ENCODE results near the gene NFXL1.
"Not testable (repeated sequence)": the region's sequence is repeated elsewhere in the genome, so short reads cannot be mapped to it uniquely, and the experiment has no call there.

The NFXL1 gene

GRCh38 chr4:47936336-47936735 lies 22.0 kb upstream of the NFXL1 start:
- DNase-seq (ENCODE audit: extremely low spot score): no peak
- ChIA-PET POLR2A (no interaction called here), CTCF (interaction anchor here (0.9 kb wide), 1 partner anchor 9 kb away, joined by 5 read pairs; no protein-coding TSS in a partner anchor)
- TF ChIP-seq CTCF (IDR thresholded peaks at IDR 0.05; ENCODE audit: control extremely low read depth, extremely low read depth, low read depth, missing control alignments): no peak

- ChIA-PET CTCF (interaction anchor here (0.8 to 5.0 kb wide), 29 partner anchors 9 to 1002 kb away, joined by 3 to 45 read pairs (median 4); partner anchors contain the start of genes CORIN and NFXL1), POLR2A (no interaction called here)
- peak; percentile 39 for DNase-seq (ENCODE audit: extremely low spot score)
- TF ChIP-seq CTCF (IDR thresholded peaks at IDR 0.05; ENCODE audit: control extremely low read depth, extremely low read depth, low read depth, missing control alignments): peak; percentile 56
Measured at GRCh38 chr4:47933840-47934239, 19.5 kb upstream of the NFXL1 start.

- POLR2A ChIA-PET: no interaction called here
- no peak for TF ChIP-seq CTCF (IDR thresholded peaks at IDR 0.05; ENCODE audit: control extremely low read depth, extremely low read depth, low read depth, missing control alignments)
- CTCF ChIA-PET: interaction anchor here (0.8 to 5.0 kb wide), 5 partner anchors 11 to 262 kb away, joined by 3 to 45 read pairs (median 3); no protein-coding TSS in a partner anchor
- DNase-seq (ENCODE audit: extremely low spot score): no peak
Measured at GRCh38 chr4:47930971-47931804, 16.8 kb upstream of the NFXL1 start.

- no peak for DNase-seq (ENCODE audit: extremely low spot score)
- ChIA-PET POLR2A (no interaction called here), CTCF (no interaction called here)
- TF ChIP-seq CTCF (IDR thresholded peaks at IDR 0.05; ENCODE audit: control extremely low read depth, extremely low read depth, low read depth, missing control alignments): no peak
Measured at GRCh38 chr4:47929682-47930201, 15.4 kb upstream of the NFXL1 start.

GRCh38 chr4:47926667-47927258 lies 12.4 kb upstream of the NFXL1 start:
- peak; percentile 75 for TF ChIP-seq CTCF (IDR thresholded peaks at IDR 0.05; ENCODE audit: control extremely low read depth, extremely low read depth, low read depth, missing control alignments)
- peak; percentile 48 for DNase-seq (ENCODE audit: extremely low spot score)
- POLR2A ChIA-PET: no interaction called here
- CTCF ChIA-PET: interaction anchor here (0.9 to 2.4 kb wide), 10 partner anchors 7 to 240 kb away, joined by 3 to 9 read pairs (median 4); partner anchors contain the start of gene NFXL1

- POLR2A ChIA-PET; DNase-seq (ENCODE audit: extremely low spot score): not testable (repeated sequence)
- CTCF ChIA-PET: interaction anchor here (0.8 to 0.9 kb wide), 2 partner anchors 10 to 164 kb away, joined by 3 read pairs; no protein-coding TSS in a partner anchor
Measured at GRCh38 chr4:47923261-47923608, 8.9 kb upstream of the NFXL1 start.

- POLR2A ChIA-PET; DNase-seq (ENCODE audit: extremely low spot score): not testable (repeated sequence)
- CTCF ChIA-PET: interaction anchor here (0.9 to 1.0 kb wide), 2 partner anchors 165 to 217 kb away, joined by 3 read pairs; no protein-coding TSS in a partner anchor
Measured at GRCh38 chr4:47922436-47923260, 8.3 kb upstream of the NFXL1 start.

GRCh38 chr4:47917163-47917562 lies 2.8 kb upstream of the NFXL1 start:
- DNase-seq (ENCODE audit: extremely low spot score); POLR2A ChIA-PET: not testable (repeated sequence)
- CTCF ChIA-PET: interaction anchor here (0.7 to 1.5 kb wide), 4 partner anchors 8 to 249 kb away, joined by 3 to 5 read pairs (median 4); no protein-coding TSS in a partner anchor

Data from GM10248 (cell line).